Ovary (tissue), 3 donors: Measurements from ENCODE around the gene KLF1.

Experiments used
- EP300 ChIP-seq: sonication (generic); formaldehyde crosslinking; IDR thresholded peaks from one replicate; pipeline ENCODE4 v1.6.1; 2017; ENCODE audit warnings: antibody characterized with exemption
- POLR2A ChIP-seq: fragments of 450-650 bp; IDR thresholded peaks from one replicate; pipeline ENCODE4 v1.6.1; 2017; ENCODE audit warnings: antibody characterized with exemption, mild to moderate bottlenecking, moderate library complexity
- TF ChIP-seq, protein P1 (sequence below), 3 donors: fragments of 450-650 bp in 2 of 3; fragments of 200-600 bp in 1 of 3; IDR thresholded peaks; one replicate each; pipeline versions ENCODE4 v1.5.1 to v1.8.0; 2016 to 2022; ENCODE audit warnings: antibody characterized with exemption in 3 of 3, mild to moderate bottlenecking in 1 of 3
- donor health status: DM: no; HTN: no; CAD: no.

GRCh38 chr19:12842511-12842910 is 44.5 kb downstream of the KLF1 start:
- TF ChIP-seq POLR2A (no peak), EP300 (no peak)
- TF ChIP-seq, protein P1, sequence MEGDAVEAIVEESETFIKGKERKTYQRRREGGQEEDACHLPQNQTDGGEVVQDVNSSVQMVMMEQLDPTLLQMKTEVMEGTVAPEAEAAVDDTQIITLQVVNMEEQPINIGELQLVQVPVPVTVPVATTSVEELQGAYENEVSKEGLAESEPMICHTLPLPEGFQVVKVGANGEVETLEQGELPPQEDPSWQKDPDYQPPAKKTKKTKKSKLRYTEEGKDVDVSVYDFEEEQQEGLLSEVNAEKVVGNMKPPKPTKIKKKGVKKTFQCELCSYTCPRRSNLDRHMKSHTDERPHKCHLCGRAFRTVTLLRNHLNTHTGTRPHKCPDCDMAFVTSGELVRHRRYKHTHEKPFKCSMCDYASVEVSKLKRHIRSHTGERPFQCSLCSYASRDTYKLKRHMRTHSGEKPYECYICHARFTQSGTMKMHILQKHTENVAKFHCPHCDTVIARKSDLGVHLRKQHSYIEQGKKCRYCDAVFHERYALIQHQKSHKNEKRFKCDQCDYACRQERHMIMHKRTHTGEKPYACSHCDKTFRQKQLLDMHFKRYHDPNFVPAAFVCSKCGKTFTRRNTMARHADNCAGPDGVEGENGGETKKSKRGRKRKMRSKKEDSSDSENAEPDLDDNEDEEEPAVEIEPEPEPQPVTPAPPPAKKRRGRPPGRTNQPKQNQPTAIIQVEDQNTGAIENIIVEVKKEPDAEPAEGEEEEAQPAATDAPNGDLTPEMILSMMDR (IDR thresholded peaks at IDR 0.05) = no peak
